Measurements from ENCODE around the gene ANKZF1. TPM values are rescaled to one million over a fixed set of nuclear protein-coding genes. Genes with fewer than 3 reads are reported as not detected.

ANKZF1 gene
- total and polyA plus RNA-seq, 2 of the 8 experiments (the other 6 are each of a cell fraction or from before 2014, with no cell fraction given): 32.5 to 50.1 TPM

DNA sequence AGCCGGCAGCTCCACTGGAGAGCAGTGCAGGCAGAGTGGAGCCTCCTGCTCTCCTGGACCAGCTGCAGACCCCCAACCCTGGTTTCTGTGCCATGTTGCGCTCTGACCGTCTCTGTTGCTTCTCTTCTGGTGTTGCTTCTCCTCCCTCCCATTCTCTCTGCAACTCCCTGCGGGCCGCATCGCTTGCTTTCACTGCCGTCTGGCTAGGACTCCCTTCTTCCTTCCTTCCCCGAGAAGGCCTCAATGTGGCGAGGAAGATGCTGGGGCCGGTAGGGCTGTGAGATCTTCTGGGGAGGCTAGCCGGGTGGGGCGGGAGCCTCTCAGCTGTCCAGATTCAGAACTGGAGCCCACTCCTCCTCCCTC is 55.7 kb downstream of the ANKZF1 start:
- Histone ChIP-seq H2BK20ac (ENCODE audit: low read length) (no peak overlapping the region), H3K79me2 (ENCODE audit: control insufficient read depth in 1 of 2, insufficient read depth in 2 of 2, low read length in 2 of 2) (no peaks in the 10 kb centered on the region), H4K91ac (replicated peaks; ENCODE audit: insufficient read length, low read length) (no peak overlapping the region), H3K4me1 (replicated peaks in 1 of 4; ENCODE audit: control insufficient read depth in 3 of 4, insufficient read depth in 4 of 4, low read length in 3 of 4) (peaks cover 0 to 10% (median 6%) of the 10 kb centered on the region in 4 experiments; a peak in 6 of 7 replicates), H3K56ac (replicated peaks; ENCODE audit: insufficient read length, low read depth, low read length) (no peak overlapping the region), H4K5ac (ENCODE audit: insufficient read length, low read depth, low read length) (no peak overlapping the region), H2AFZ (ENCODE audit: low read length) (no peak overlapping the region), H3K23me2 (ENCODE audit: low read depth, low read length) (no peaks in the 10 kb centered on the region), H2BK15ac (ENCODE audit: low read length) (no peak overlapping the region), H2AK5ac (ENCODE audit: low read depth, low read length) (no peak overlapping the region), H3K4me3 (ENCODE audit: extremely low read depth in 1 of 4, insufficient read depth in 2 of 4, low read depth in 3 of 4, low read length in 4 of 4) (no peak overlapping the region; a peak in 2 of 8 replicates), H3K23ac (ENCODE audit: insufficient read length) (no peak overlapping the region), H4K20me1 (replicated peaks in 1 of 2; ENCODE audit: control insufficient read depth in 1 of 2, insufficient read depth in 2 of 2, low read length in 2 of 2) (peaks cover 0 to 2% of the 10 kb centered on the region in 2 experiments), H3K79me1 (ENCODE audit: low read depth, low read length) (no peaks in the 10 kb centered on the region; the same call in 1 of the 2 replicates), H3K9me3 (ENCODE audit: insufficient read depth in 2 of 2, low read depth in 1 of 2, low read length in 1 of 2) (no peaks in the 10 kb centered on the region), H3K27me3 (replicated peaks in 1 of 4; ENCODE audit: control insufficient read depth in 3 of 4, extremely low read depth in 1 of 4, insufficient read depth in 3 of 4, low read length in 3 of 4) (no peaks in the 10 kb centered on the region), H3K18ac (ENCODE audit: extremely low read depth, low read length) (no peak overlapping the region; the same call in 1 of the 2 replicates), H2BK12ac (ENCODE audit: low read depth, low read length) (0 out of 2 replicates have a peak overlapping the region, but pooled peaks have one; percentile 39), H3K27ac (ENCODE audit: low read depth, low read length) (no peak overlapping the region), H3K36me3 (ENCODE audit: control insufficient read depth in 2 of 4, insufficient read depth in 4 of 4, low read length in 3 of 4) (peaks cover 0 to 4% (median under 1%) of the 10 kb centered on the region in 4 experiments; a peak in 3 of 8 replicates), H3K14ac (ENCODE audit: insufficient read length) (no peak overlapping the region), H2BK120ac (replicated peaks; ENCODE audit: low read depth, low read length) (no peak overlapping the region), H3K4me2 (ENCODE audit: insufficient read depth in 1 of 2, low read depth in 2 of 2, low read length in 2 of 2) (0 out of 4 replicates have a peak overlapping the region, but pooled peaks of 1 of the 2 experiments have one; percentile 19), H3K9ac (replicated peaks in 1 of 4; ENCODE audit: extremely low read depth in 1 of 4, low read depth in 3 of 4, low read length in 3 of 4) (no peak overlapping the region), H2BK5ac (ENCODE audit: low read depth, low read length) (peak overlapping the region; percentile 66; the same call in 1 of the 2 replicates), H3K4ac (replicated peaks; ENCODE audit: insufficient read length, low read depth, low read length) (no peak overlapping the region), H4K8ac (ENCODE audit: extremely low read depth, insufficient read depth, low read length) (no peak overlapping the region)
- DNase-seq (ENCODE audit: low read depth in 1 of 2, low spot score in 2 of 2) (no peak), FAIRE-seq (no peak)
- 90% methylated on average over 12 of the region's 12 CpGs; no CpG with 5 or more reads in 1 of the 2 experiments for WGBS, 2 experiments (ENCODE audit: extremely low coverage in 1 of 2, insufficient coverage in 1 of 2, insufficient read length in 1 of 2, insufficient replicate concordance in 2 of 2, low coverage in 1 of 2, low lambda C conversion rate in 2 of 2, missing lambda C conversion rate in 1 of 2)
- POLR2A ChIA-PET (ENCODE audit: partially characterized antibody): interaction anchor here (1.0 to 1.9 kb wide), 4 partner anchors 10 to 66 kb away, joined by 3 to 13 read pairs (median 3); partner anchors contain the start of genes ABCB6, GLB1L, PTPRN and STK16
- CTCF ChIA-PET (ENCODE audit: partially characterized antibody): interaction anchor here (0.5 to 12.1 kb wide), 9 partner anchors 7 to 119 kb away, joined by 3 to 220 read pairs (median 5); partner anchors contain the start of genes CNPPD1, GLB1L and STK16
- TF ChIP-seq SIRT6 (IDR thresholded peaks at IDR 0.05; ENCODE audit: low read length): no peak
- TF ChIP-seq SP2 (IDR thresholded peaks at IDR 0.05; ENCODE audit: low read length): no peak
- TF ChIP-seq RFX5 (IDR thresholded peaks at IDR 0.05; ENCODE audit: borderline replicate concordance, low read depth, low read length): no peak
- TF ChIP-seq, protein P1, sequence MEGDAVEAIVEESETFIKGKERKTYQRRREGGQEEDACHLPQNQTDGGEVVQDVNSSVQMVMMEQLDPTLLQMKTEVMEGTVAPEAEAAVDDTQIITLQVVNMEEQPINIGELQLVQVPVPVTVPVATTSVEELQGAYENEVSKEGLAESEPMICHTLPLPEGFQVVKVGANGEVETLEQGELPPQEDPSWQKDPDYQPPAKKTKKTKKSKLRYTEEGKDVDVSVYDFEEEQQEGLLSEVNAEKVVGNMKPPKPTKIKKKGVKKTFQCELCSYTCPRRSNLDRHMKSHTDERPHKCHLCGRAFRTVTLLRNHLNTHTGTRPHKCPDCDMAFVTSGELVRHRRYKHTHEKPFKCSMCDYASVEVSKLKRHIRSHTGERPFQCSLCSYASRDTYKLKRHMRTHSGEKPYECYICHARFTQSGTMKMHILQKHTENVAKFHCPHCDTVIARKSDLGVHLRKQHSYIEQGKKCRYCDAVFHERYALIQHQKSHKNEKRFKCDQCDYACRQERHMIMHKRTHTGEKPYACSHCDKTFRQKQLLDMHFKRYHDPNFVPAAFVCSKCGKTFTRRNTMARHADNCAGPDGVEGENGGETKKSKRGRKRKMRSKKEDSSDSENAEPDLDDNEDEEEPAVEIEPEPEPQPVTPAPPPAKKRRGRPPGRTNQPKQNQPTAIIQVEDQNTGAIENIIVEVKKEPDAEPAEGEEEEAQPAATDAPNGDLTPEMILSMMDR (IDR thresholded peaks at IDR 0.05; ENCODE audit: control extremely low read depth in 1 of 3, insufficient read depth in 1 of 3, low read depth in 1 of 3, low read length in 3 of 3): no peak
- TF ChIP-seq HDAC2 (IDR thresholded peaks at IDR 0.05; ENCODE audit: borderline replicate concordance in 1 of 2, low read depth in 2 of 2, low read length in 2 of 2): no peak
- no peak for TF ChIP-seq POLR2A (IDR thresholded peaks at IDR 0.05; ENCODE audit: control extremely low read depth in 1 of 2, low read depth in 2 of 2, low read length in 2 of 2)
- no peak for TF ChIP-seq PHF8 (conservative IDR thresholded peaks at IDR 0.05; ENCODE audit: low read depth, low read length)
- no peak for TF ChIP-seq TBP (IDR thresholded peaks at IDR 0.05; ENCODE audit: low read depth, low read length)
- no peak for TF ChIP-seq RNF2 (IDR thresholded peaks at IDR 0.05; ENCODE audit: borderline replicate concordance, low read depth, low read length, missing control alignments, poor library complexity, severe bottlenecking)
- no peak for TF ChIP-seq NANOG (IDR thresholded peaks at IDR 0.05; ENCODE audit: insufficient read depth, low read depth, low read length, poor library complexity, severe bottlenecking)
